ENCODE data around the gene COG2.

The COG2 gene

GRCh38 chr1:230699716-230700115 is 57.4 kb downstream of the COG2 start:
- Histone ChIP-seq H3K9ac (ENCODE audit: low read length) (no peak overlapping the region), H3K27ac (ENCODE audit: low read depth, low read length) (no peak overlapping the region), H3K9me3 (ENCODE audit: control insufficient read depth, insufficient read depth, low read depth, low read length) (no peaks in the 10 kb centered on the region), H3K4me3 (ENCODE audit: low read depth, low read length) (no peak overlapping the region), H3K36me3 (ENCODE audit: control insufficient read depth, insufficient read depth, low read length) (no peaks in the 10 kb centered on the region), H3K4me1 (ENCODE audit: control insufficient read depth, insufficient read depth, low read length) (peaks cover 15% of the 10 kb centered on the region; the same call in 1 of the 2 replicates), H3K27me3 (ENCODE audit: control insufficient read depth, insufficient read depth, low read length) (no peaks in the 10 kb centered on the region)

GRCh38 chr1:230700132-230700531 is 57.9 kb downstream of the COG2 start:
- H3K36me3 ChIP-seq (ENCODE audit: control insufficient read depth, insufficient read depth, low read length) = no peaks in the 10 kb centered on the region
- H3K27me3 ChIP-seq (ENCODE audit: control insufficient read depth, insufficient read depth, low read length) = no peaks in the 10 kb centered on the region
- no peak overlapping the region for H3K4me3 ChIP-seq (ENCODE audit: low read depth, low read length)
- no peak overlapping the region for H3K27ac ChIP-seq (ENCODE audit: low read depth, low read length)
- H3K4me1 ChIP-seq (ENCODE audit: control insufficient read depth, insufficient read depth, low read length) = peaks cover 11% of the 10 kb centered on the region; the same call in 1 of the 2 replicates
- H3K9me3 ChIP-seq (ENCODE audit: control insufficient read depth, insufficient read depth, low read depth, low read length) = no peaks in the 10 kb centered on the region
- H3K9ac ChIP-seq (ENCODE audit: low read length) = no peak overlapping the region

GRCh38 chr1:230701434-230701833 is 59.2 kb downstream of the COG2 start:
- Histone ChIP-seq H3K9me3 (ENCODE audit: control insufficient read depth, insufficient read depth, low read depth, low read length) (no peaks in the 10 kb centered on the region), H3K27me3 (ENCODE audit: control insufficient read depth, insufficient read depth, low read length) (no peaks in the 10 kb centered on the region), H3K27ac (ENCODE audit: low read depth, low read length) (no peak overlapping the region), H3K4me3 (ENCODE audit: low read depth, low read length) (no peak overlapping the region), H3K4me1 (ENCODE audit: control insufficient read depth, insufficient read depth, low read length) (peaks cover 9% of the 10 kb centered on the region; the same call in 1 of the 2 replicates), H3K9ac (ENCODE audit: low read length) (no peak overlapping the region), H3K36me3 (ENCODE audit: control insufficient read depth, insufficient read depth, low read length) (no peaks in the 10 kb centered on the region)

- Histone ChIP-seq H3K9me3 (ENCODE audit: control insufficient read depth, insufficient read depth, low read depth, low read length) (no peaks in the 10 kb centered on the region), H3K9ac (ENCODE audit: low read length) (no peak overlapping the region), H3K4me1 (ENCODE audit: control insufficient read depth, insufficient read depth, low read length) (peaks cover 9% of the 10 kb centered on the region; the same call in 1 of the 2 replicates), H3K27me3 (ENCODE audit: control insufficient read depth, insufficient read depth, low read length) (no peaks in the 10 kb centered on the region), H3K36me3 (ENCODE audit: control insufficient read depth, insufficient read depth, low read length) (no peaks in the 10 kb centered on the region), H3K27ac (ENCODE audit: low read depth, low read length) (no peak overlapping the region), H3K4me3 (ENCODE audit: low read depth, low read length) (no peak overlapping the region)
Observed at GRCh38 chr1:230701895-230702768, 59.9 kb downstream of the COG2 start.

- Histone ChIP-seq H3K4me1 (ENCODE audit: control insufficient read depth, insufficient read depth, low read length) (peaks cover 9% of the 10 kb centered on the region; the same call in 1 of the 2 replicates), H3K27me3 (ENCODE audit: control insufficient read depth, insufficient read depth, low read length) (no peaks in the 10 kb centered on the region), H3K9ac (ENCODE audit: low read length) (no peak overlapping the region), H3K4me3 (ENCODE audit: low read depth, low read length) (no peak overlapping the region), H3K36me3 (ENCODE audit: control insufficient read depth, insufficient read depth, low read length) (no peaks in the 10 kb centered on the region), H3K9me3 (ENCODE audit: control insufficient read depth, insufficient read depth, low read depth, low read length) (no peaks in the 10 kb centered on the region), H3K27ac (ENCODE audit: low read depth, low read length) (no peak overlapping the region)
Observed at GRCh38 chr1:230702934-230703678, 60.8 kb downstream of the COG2 start.

- Histone ChIP-seq H3K9ac (ENCODE audit: low read length) (no peak overlapping the region), H3K9me3 (ENCODE audit: control insufficient read depth, insufficient read depth, low read depth, low read length) (no peaks in the 10 kb centered on the region), H3K4me3 (ENCODE audit: low read depth, low read length) (no peak overlapping the region), H3K4me1 (ENCODE audit: control insufficient read depth, insufficient read depth, low read length) (peaks cover 9% of the 10 kb centered on the region; the same call in 1 of the 2 replicates), H3K27me3 (ENCODE audit: control insufficient read depth, insufficient read depth, low read length) (no peaks in the 10 kb centered on the region), H3K36me3 (ENCODE audit: control insufficient read depth, insufficient read depth, low read length) (no peaks in the 10 kb centered on the region), H3K27ac (ENCODE audit: low read depth, low read length) (no peak overlapping the region)
Observed at GRCh38 chr1:230703679-230704385, 61.6 kb downstream of the COG2 start.

GRCh38 chr1:230704830-230705229 is 62.5 kb downstream of the COG2 start:
- no peaks in the 10 kb centered on the region for H3K27me3 ChIP-seq (ENCODE audit: control insufficient read depth, insufficient read depth, low read length)

GRCh38 chr1:230705289-230706019 is 63.2 kb downstream of the COG2 start:
- H3K27ac ChIP-seq (ENCODE audit: low read depth, low read length) = no peak overlapping the region
- H3K9me3 ChIP-seq (ENCODE audit: control insufficient read depth, insufficient read depth, low read depth, low read length) = no peaks in the 10 kb centered on the region
- H3K27me3 ChIP-seq (ENCODE audit: control insufficient read depth, insufficient read depth, low read length) = no peaks in the 10 kb centered on the region
- no peak overlapping the region for H3K4me3 ChIP-seq (ENCODE audit: low read depth, low read length)
- H3K4me1 ChIP-seq (ENCODE audit: control insufficient read depth, insufficient read depth, low read length) = peaks cover 9% of the 10 kb centered on the region; the same call in 1 of the 2 replicates
- no peaks in the 10 kb centered on the region for H3K36me3 ChIP-seq (ENCODE audit: control insufficient read depth, insufficient read depth, low read length)
- no peak overlapping the region for H3K9ac ChIP-seq (ENCODE audit: low read length)

More at GRCh38 chr1:230704830-230705229, 62.5 kb downstream of the COG2 start:
- no peak overlapping the region for H3K4me3 ChIP-seq (ENCODE audit: low read depth, low read length)
- no peaks in the 10 kb centered on the region for H3K36me3 ChIP-seq (ENCODE audit: control insufficient read depth, insufficient read depth, low read length)
- peaks cover 9% of the 10 kb centered on the region; the same call in 1 of the 2 replicates for H3K4me1 ChIP-seq (ENCODE audit: control insufficient read depth, insufficient read depth, low read length)
- H3K9ac ChIP-seq (ENCODE audit: low read length) = no peak overlapping the region
- no peaks in the 10 kb centered on the region for H3K9me3 ChIP-seq (ENCODE audit: control insufficient read depth, insufficient read depth, low read depth, low read length)
- H3K27ac ChIP-seq (ENCODE audit: low read depth, low read length) = no peak overlapping the region

- Histone ChIP-seq H3K9ac (ENCODE audit: low read length) (no peak overlapping the region), H3K9me3 (ENCODE audit: control insufficient read depth, insufficient read depth, low read depth, low read length) (no peaks in the 10 kb centered on the region), H3K36me3 (ENCODE audit: control insufficient read depth, insufficient read depth, low read length) (no peaks in the 10 kb centered on the region), H3K27ac (ENCODE audit: low read depth, low read length) (no peak overlapping the region), H3K4me1 (ENCODE audit: control insufficient read depth, insufficient read depth, low read length) (peaks cover 9% of the 10 kb centered on the region; the same call in 1 of the 2 replicates), H3K27me3 (ENCODE audit: control insufficient read depth, insufficient read depth, low read length) (no peaks in the 10 kb centered on the region), H3K4me3 (ENCODE audit: low read depth, low read length) (no peak overlapping the region)
Observed at GRCh38 chr1:230706020-230706699, 63.9 kb downstream of the COG2 start.
